ENCODE data around the gene GABPB1. TPM values are rescaled to one million over a fixed set of nuclear protein-coding genes. Genes with fewer than 3 reads are reported as not detected.

Gene GABPB1
- total RNA-seq, 1 donor from 2014 or later: 13.3 TPM

- intact Hi-C loops (cut with DNase I): no loop called here
- Histone ChIP-seq H3K36me3 (peaks cover 0 to 7% of the 10 kb centered on the region in 2 donors), H3K27ac (no peak overlapping the region), H3K9me3 (no peaks in the 10 kb centered on the region), H3K4me3 (no peak overlapping the region), H3K27me3 (no peaks in the 10 kb centered on the region), H3K4me1 (no peaks in the 10 kb centered on the region)
- DNase-seq (ENCODE audit: extremely low spot score in 2 of 2): no peak
- TF ChIP-seq CTCF (IDR thresholded peaks at IDR 0.05) (no peak), POLR2AphosphoS5 (IDR thresholded peaks at IDR 0.05; ENCODE audit: insufficient read depth in 1 of 2, low read depth in 1 of 2) (no peak), POLR2A (IDR thresholded peaks at IDR 0.05) (no peak)
Observed at GRCh38 chr15:50363612-50364011, 8.6 kb upstream of the GABPB1 start.

GRCh38 chr15:50361756-50362155 lies 6.8 kb upstream of the GABPB1 start:
- H3K4me1 ChIP-seq: peaks cover 12% of the 10 kb centered on the region
- intact Hi-C loops (cut with DNase I): no loop called here
- no peak overlapping the region for H3K4me3 ChIP-seq
- H3K36me3 ChIP-seq: peaks cover 0 to 7% of the 10 kb centered on the region in 2 donors
- H3K27ac ChIP-seq: no peak overlapping the region
- no peak for TF ChIP-seq POLR2AphosphoS5 (IDR thresholded peaks at IDR 0.05; ENCODE audit: insufficient read depth in 1 of 2, low read depth in 1 of 2)
- TF ChIP-seq POLR2A (IDR thresholded peaks at IDR 0.05): no peak
- no peak for TF ChIP-seq CTCF (IDR thresholded peaks at IDR 0.05)
- no peaks in the 10 kb centered on the region for H3K9me3 ChIP-seq
- H3K27me3 ChIP-seq: no peaks in the 10 kb centered on the region
- DNase-seq (ENCODE audit: extremely low spot score in 2 of 2): no peak

- Histone ChIP-seq H3K27me3 (no peaks in the 10 kb centered on the region), H3K27ac (no peak overlapping the region), H3K4me3 (no peak overlapping the region), H3K9me3 (no peaks in the 10 kb centered on the region), H3K4me1 (peaks cover 24% of the 10 kb centered on the region), H3K36me3 (peaks cover 0 to 7% of the 10 kb centered on the region in 2 donors)
- TF ChIP-seq CTCF (IDR thresholded peaks at IDR 0.05): no peak
- no peak for DNase-seq (ENCODE audit: extremely low spot score in 2 of 2)
- intact Hi-C loops (cut with DNase I): loop anchor here (10.0 kb wide), 1 partner anchor 66 kb away; the partner anchor contains the start of gene USP8
Observed at GRCh38 chr15:50358845-50359244, 3.8 kb upstream of the GABPB1 start.

GRCh38 chr15:50355980-50356379 lies 982 bp upstream of the GABPB1 start:
- no peaks in the 10 kb centered on the region for H3K36me3 ChIP-seq

GRCh38 chr15:50355619-50355905 lies 564 bp upstream of the GABPB1 start:
- intact Hi-C loops (cut with DNase I): loop anchor here (10.0 kb wide), 1 partner anchor 69 kb away; the partner anchor contains the start of gene USP8
- Histone ChIP-seq H3K9me3 (no peaks in the 10 kb centered on the region), H3K36me3 (no peaks in the 10 kb centered on the region), H3K4me3 (peak overlapping the region; percentile 84 to 99), H3K27me3 (no peaks in the 10 kb centered on the region), H3K27ac (peak overlapping the region; percentile 97), H3K4me1 (peaks cover 48% of the 10 kb centered on the region)
- TF ChIP-seq POLR2AphosphoS5 (IDR thresholded peaks at IDR 0.05; ENCODE audit: insufficient read depth in 1 of 2, low read depth in 1 of 2) (no peak), CTCF (IDR thresholded peaks at IDR 0.05) (no peak), POLR2A (IDR thresholded peaks at IDR 0.05) (no peak)
- DNase-seq (ENCODE audit: extremely low spot score in 2 of 2): no peak

More at GRCh38 chr15:50355980-50356379, 982 bp upstream of the GABPB1 start:
- no peak for DNase-seq (ENCODE audit: extremely low spot score in 2 of 2)
- Histone ChIP-seq H3K27ac (peak overlapping the region; percentile 97), H3K4me1 (peaks cover 44% of the 10 kb centered on the region), H3K9me3 (no peaks in the 10 kb centered on the region), H3K27me3 (no peaks in the 10 kb centered on the region), H3K4me3 (peak overlapping the region; percentile 84 to 99)
- intact Hi-C loops (cut with DNase I): loop anchor here (10.0 kb wide), 1 partner anchor 69 kb away; the partner anchor contains the start of gene USP8
- no peak for TF ChIP-seq POLR2AphosphoS5 (IDR thresholded peaks at IDR 0.05; ENCODE audit: insufficient read depth in 1 of 2, low read depth in 1 of 2)
- TF ChIP-seq POLR2A (IDR thresholded peaks at IDR 0.05): no peak
- no peak for TF ChIP-seq CTCF (IDR thresholded peaks at IDR 0.05)
